Measurements from ENCODE around the gene PAX8. TPM values are rescaled to one million over a fixed set of nuclear protein-coding genes. Genes with fewer than 3 reads are reported as not detected.
"Not testable (repeated sequence)": the region's sequence is repeated elsewhere in the genome, so short reads cannot be mapped to it uniquely, and the experiment has no call there.

PAX8 gene
- total RNA-seq, 2 experiments from 2014 or later: 2.6 to 4.1 TPM

- H3K4me1 Mint-ChIP-seq (ENCODE audit: low read depth): peaks cover 49% of the 10 kb centered on the region
- H3K27me3 Mint-ChIP-seq: no peaks in the 10 kb centered on the region
- no peak for DNase-seq
- intact Hi-C loops (cut with micrococcal nuclease): no loop called here
- no peaks in the 10 kb centered on the region for H3K9me3 Mint-ChIP-seq
- ChIA-PET CTCF (interaction anchor here (1.6 to 8.4 kb wide), 7 partner anchors 9 to 159 kb away, joined by 4 to 56 read pairs (median 6); partner anchors contain the start of gene PSD4), POLR2A (no interaction called here)
- no peak overlapping the region for H3K4me3 Mint-ChIP-seq
- H3K27ac Mint-ChIP-seq: peak overlapping the region; percentile 69
- peaks cover 23% of the 10 kb centered on the region for H3K36me3 Mint-ChIP-seq
Observed at GRCh38 chr2:113238871-113239839, 39.6 kb downstream of the PAX8 start.

- Mint-ChIP-seq H3K27me3 (no peaks in the 10 kb centered on the region), H3K9me3 (no peaks in the 10 kb centered on the region), H3K4me1 (ENCODE audit: low read depth) (peaks cover 47% of the 10 kb centered on the region), H3K27ac (no peak overlapping the region), H3K36me3 (peaks cover 23% of the 10 kb centered on the region), H3K4me3 (no peak overlapping the region)
- ChIA-PET POLR2A (interaction anchor here (0.6 kb wide), 1 partner anchor 90 kb away, joined by 3 read pairs; no protein-coding TSS in a partner anchor), CTCF (interaction anchor here (8.4 kb wide), 1 partner anchor 12 kb away, joined by 56 read pairs; no protein-coding TSS in a partner anchor)
- DNase-seq: no peak
- intact Hi-C loops (cut with micrococcal nuclease): no loop called here
Observed at GRCh38 chr2:113237604-113238160, 41.0 kb downstream of the PAX8 start.

GRCh38 chr2:113236367-113237159 lies 42.2 kb downstream of the PAX8 start:
- peak overlapping the region; percentile 74 for H3K27ac Mint-ChIP-seq
- peaks cover 45% of the 10 kb centered on the region for H3K4me1 Mint-ChIP-seq (ENCODE audit: low read depth)
- H3K36me3 Mint-ChIP-seq: peaks cover 23% of the 10 kb centered on the region
- no peaks in the 10 kb centered on the region for H3K27me3 Mint-ChIP-seq
- no peak for DNase-seq
- H3K9me3 Mint-ChIP-seq: no peaks in the 10 kb centered on the region
- peak overlapping the region; percentile 66 for H3K4me3 Mint-ChIP-seq
- intact Hi-C loops (cut with micrococcal nuclease): no loop called here
- ChIA-PET CTCF (interaction anchor here (1.9 to 8.4 kb wide), 2 partner anchors 14 to 32 kb away, joined by 8 to 56 read pairs; no protein-coding TSS in a partner anchor), POLR2A (no interaction called here)

GRCh38 chr2:113235347-113236226 lies 43.1 kb downstream of the PAX8 start:
- ChIA-PET POLR2A (interaction anchor here (0.5 to 1.6 kb wide), 3 partner anchors 9 to 61 kb away, joined by 3 to 15 read pairs (median 4); partner anchors contain the start of gene PSD4), CTCF (interaction anchor here (0.9 to 8.4 kb wide), 8 partner anchors 15 to 205 kb away, joined by 3 to 56 read pairs (median 5); no protein-coding TSS in a partner anchor)
- H3K27ac Mint-ChIP-seq: peak overlapping the region; percentile 91
- H3K4me1 Mint-ChIP-seq (ENCODE audit: low read depth): peaks cover 37% of the 10 kb centered on the region
- not testable (repeated sequence) for H3K9me3 Mint-ChIP-seq, H3K27me3 Mint-ChIP-seq
- peak; percentile 82 for DNase-seq
- intact Hi-C loops (cut with micrococcal nuclease): loop anchor here (1.0 kb wide), 1 partner anchor 16 kb away; no protein-coding TSS in a partner anchor
- peaks cover 21% of the 10 kb centered on the region for H3K36me3 Mint-ChIP-seq
- H3K4me3 Mint-ChIP-seq: peak overlapping the region; percentile 87

DNA sequence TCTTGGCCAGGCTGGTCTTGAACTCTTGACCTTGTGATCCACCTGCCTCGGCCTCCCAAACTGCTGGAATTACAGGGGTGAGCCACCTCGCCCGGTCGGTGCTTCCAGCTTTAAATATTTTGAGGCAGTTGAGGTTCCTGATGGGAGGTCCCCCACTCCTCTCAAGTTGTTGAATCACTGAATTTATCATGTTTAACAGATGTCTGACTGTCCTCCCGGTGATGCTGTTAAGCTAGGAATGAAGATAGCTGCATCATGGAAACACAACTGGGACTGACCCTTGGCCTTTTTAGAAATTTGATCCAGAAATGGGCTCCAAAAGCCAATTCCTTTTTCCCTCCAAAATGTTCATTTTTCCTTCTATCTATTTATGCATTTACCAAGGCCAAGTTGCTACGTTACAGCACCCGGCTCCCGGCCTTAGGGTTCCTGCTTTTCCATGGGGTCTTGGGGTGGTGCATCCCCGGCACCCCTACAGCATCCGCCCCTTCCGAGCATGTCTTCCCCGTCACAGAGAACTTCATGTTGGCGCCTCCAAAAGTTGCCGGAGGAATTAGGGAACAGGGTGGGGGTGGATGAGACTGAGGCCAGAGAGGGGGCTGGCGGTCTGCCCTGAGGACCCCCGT lies 43.9 kb downstream of the PAX8 start:
- Mint-ChIP-seq H3K9me3 (no peaks in the 10 kb centered on the region), H3K36me3 (peaks cover 18% of the 10 kb centered on the region), H3K27me3 (no peaks in the 10 kb centered on the region), H3K4me3 (peak overlapping the region; percentile 87), H3K27ac (peak overlapping the region; percentile 91), H3K4me1 (ENCODE audit: low read depth) (peaks cover 35% of the 10 kb centered on the region)
- intact Hi-C loops (cut with micrococcal nuclease): loop anchor here (1.0 kb wide), 1 partner anchor 16 kb away; no protein-coding TSS in a partner anchor
- DNase-seq: no peak
- ChIA-PET CTCF (interaction anchor here (0.6 to 8.4 kb wide), 12 partner anchors 12 to 205 kb away, joined by 3 to 56 read pairs (median 5); no protein-coding TSS in a partner anchor), POLR2A (interaction anchor here (1.4 to 1.6 kb wide), 2 partner anchors 36 to 60 kb away, joined by 3 to 15 read pairs; partner anchors contain the start of gene PSD4)

DNA sequence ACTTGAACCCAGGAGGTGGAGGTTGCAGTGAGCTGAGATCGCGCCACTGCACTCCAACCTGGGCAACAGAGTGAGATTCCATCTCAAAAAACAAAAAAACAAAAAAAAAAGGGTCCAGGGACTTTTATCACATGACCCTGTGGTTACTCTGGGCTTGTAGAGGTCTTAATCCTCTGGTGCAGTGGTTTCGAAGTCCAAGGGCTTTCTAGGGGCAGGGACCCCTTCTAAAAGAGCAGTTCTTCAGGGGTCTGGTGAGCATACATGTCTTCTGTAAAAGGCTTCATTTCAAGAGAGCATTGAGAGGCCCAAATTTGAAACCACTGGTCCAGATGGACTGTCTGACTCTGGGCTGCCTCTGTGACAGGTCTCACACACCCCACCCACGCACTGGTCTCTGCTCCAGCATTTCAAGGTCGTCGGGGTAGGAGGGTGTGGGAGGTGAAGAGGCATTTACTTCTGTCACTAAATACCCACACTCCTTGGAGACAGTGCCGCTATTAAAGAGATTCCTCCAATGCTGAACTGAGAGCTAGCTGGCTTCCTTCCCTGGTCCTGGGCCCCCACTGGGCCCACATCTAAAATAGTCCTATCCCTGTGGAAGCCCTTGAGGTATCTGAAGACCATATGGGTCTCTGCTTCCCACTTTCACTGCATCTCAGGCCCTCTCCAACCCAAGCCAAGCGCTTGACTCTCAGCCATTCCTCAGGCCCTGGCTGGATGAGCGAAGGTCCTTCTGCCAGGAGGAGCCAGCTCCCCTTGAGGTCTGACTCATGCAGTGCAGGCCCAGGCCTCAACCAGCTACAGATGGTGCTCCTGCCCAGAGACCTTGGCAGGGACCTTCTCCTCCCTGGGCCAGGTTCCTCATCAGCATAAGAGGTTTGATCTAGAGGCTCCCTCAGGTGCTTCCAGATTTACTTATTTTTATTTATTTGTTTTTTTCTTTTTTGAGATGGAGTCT lies 44.8 kb downstream of the PAX8 start:
- intact Hi-C loops (cut with micrococcal nuclease): no loop called here
- Mint-ChIP-seq H3K4me3 (no peak overlapping the region), H3K4me1 (ENCODE audit: low read depth) (peaks cover 30% of the 10 kb centered on the region), H3K27me3 (no peaks in the 10 kb centered on the region), H3K36me3 (peaks cover 15% of the 10 kb centered on the region), H3K27ac (no peak overlapping the region), H3K9me3 (no peaks in the 10 kb centered on the region)
- ChIA-PET CTCF (interaction anchor here (0.6 to 8.4 kb wide), 7 partner anchors 12 to 154 kb away, joined by 3 to 56 read pairs (median 6); no protein-coding TSS in a partner anchor), POLR2A (interaction anchor here (1.6 kb wide), 1 partner anchor 59 kb away, joined by 15 read pairs; the partner anchor contains the start of gene PSD4)
- DNase-seq: peak; percentile 33

- Mint-ChIP-seq H3K9me3 (no peaks in the 10 kb centered on the region), H3K27ac (no peak overlapping the region), H3K27me3 (no peaks in the 10 kb centered on the region), H3K36me3 (peaks cover 12% of the 10 kb centered on the region), H3K4me1 (ENCODE audit: low read depth) (peaks cover 27% of the 10 kb centered on the region), H3K4me3 (no peak overlapping the region)
- intact Hi-C loops (cut with micrococcal nuclease): no loop called here
- ChIA-PET CTCF (interaction anchor here (1.4 to 1.5 kb wide), 2 partner anchors 8 to 153 kb away, joined by 3 to 4 read pairs; no protein-coding TSS in a partner anchor), POLR2A (no interaction called here)
- no peak for DNase-seq
Observed at GRCh38 chr2:113232740-113233139, 46.0 kb downstream of the PAX8 start.

DNA sequence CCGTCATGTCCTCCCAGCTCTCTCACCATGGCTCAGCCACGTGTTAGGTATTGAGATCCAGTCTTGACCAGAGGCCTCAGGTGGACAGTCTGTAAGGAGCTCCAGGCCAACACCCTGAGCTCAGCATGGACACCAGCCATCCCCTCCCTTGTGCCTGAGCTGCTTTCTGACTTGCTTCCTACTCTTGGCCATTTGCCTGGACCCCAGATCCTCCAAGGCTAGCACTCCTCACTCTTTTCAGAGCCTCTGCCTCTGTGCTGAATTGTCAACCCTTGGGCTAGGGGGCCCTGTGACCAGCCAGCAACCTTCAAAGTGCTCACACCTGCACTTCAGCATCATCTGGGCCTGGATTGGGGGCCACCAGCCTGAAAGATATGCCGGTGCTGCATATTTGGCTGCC lies 46.6 kb downstream of the PAX8 start:
- ChIA-PET CTCF (interaction anchor here (1.3 to 1.5 kb wide), 3 partner anchors 9 to 152 kb away, joined by 3 to 4 read pairs (median 3); no protein-coding TSS in a partner anchor), POLR2A (no interaction called here)
- H3K36me3 Mint-ChIP-seq: peaks cover 7% of the 10 kb centered on the region
- no peak for DNase-seq
- peaks cover 21% of the 10 kb centered on the region for H3K4me1 Mint-ChIP-seq (ENCODE audit: low read depth)
- no peak overlapping the region for H3K4me3 Mint-ChIP-seq
- no peaks in the 10 kb centered on the region for H3K9me3 Mint-ChIP-seq
- no peaks in the 10 kb centered on the region for H3K27me3 Mint-ChIP-seq
- H3K27ac Mint-ChIP-seq: no peak overlapping the region
- intact Hi-C loops (cut with micrococcal nuclease): no loop called here

- peaks cover 2% of the 10 kb centered on the region for H3K36me3 Mint-ChIP-seq
- H3K4me3 Mint-ChIP-seq: no peak overlapping the region
- intact Hi-C loops (cut with micrococcal nuclease): no loop called here
- POLR2A ChIA-PET: no interaction called here
- CTCF ChIA-PET: interaction anchor here (0.6 to 2.2 kb wide), 8 partner anchors 9 to 151 kb away, joined by 3 to 8 read pairs (median 4); no protein-coding TSS in a partner anchor
- H3K27ac Mint-ChIP-seq: no peak overlapping the region
- peaks cover 14% of the 10 kb centered on the region for H3K4me1 Mint-ChIP-seq (ENCODE audit: low read depth)
- no peaks in the 10 kb centered on the region for H3K9me3 Mint-ChIP-seq
- DNase-seq: no peak
- H3K27me3 Mint-ChIP-seq: no peaks in the 10 kb centered on the region
Observed at GRCh38 chr2:113231064-113231463, 47.7 kb downstream of the PAX8 start.
